Embryonic facial prominence (tissue), 1 donor: Measurements from ENCODE around the gene PCP4.

Experiments
- DNase-seq: peaks from one replicate; pipeline ENCODE4 v3.0.0-alpha.2; 2016; ENCODE audit errors: extremely low spot score

Gene PCP4

GRCh38 chr21:39972976-39973770, 105.9 kb downstream of the PCP4 start:
- no peak for DNase-seq

- no peak for DNase-seq
Measured at GRCh38 chr21:39976800-39977199, 109.6 kb downstream of the PCP4 start.
